ENCODE measurements around the gene GPRASP2. TPM values are rescaled to one million over a fixed set of nuclear protein-coding genes. Genes with fewer than 3 reads are reported as not detected.
"Not testable (repeated sequence)": the region's sequence is repeated elsewhere in the genome, so short reads cannot be mapped to it uniquely, and the experiment has no call there.

GPRASP2 gene
- total RNA-seq: 6.6 and 11.0 TPM in 2 replicates
- 9.7 TPM for polyA plus RNA-seq (2012)

DNA sequence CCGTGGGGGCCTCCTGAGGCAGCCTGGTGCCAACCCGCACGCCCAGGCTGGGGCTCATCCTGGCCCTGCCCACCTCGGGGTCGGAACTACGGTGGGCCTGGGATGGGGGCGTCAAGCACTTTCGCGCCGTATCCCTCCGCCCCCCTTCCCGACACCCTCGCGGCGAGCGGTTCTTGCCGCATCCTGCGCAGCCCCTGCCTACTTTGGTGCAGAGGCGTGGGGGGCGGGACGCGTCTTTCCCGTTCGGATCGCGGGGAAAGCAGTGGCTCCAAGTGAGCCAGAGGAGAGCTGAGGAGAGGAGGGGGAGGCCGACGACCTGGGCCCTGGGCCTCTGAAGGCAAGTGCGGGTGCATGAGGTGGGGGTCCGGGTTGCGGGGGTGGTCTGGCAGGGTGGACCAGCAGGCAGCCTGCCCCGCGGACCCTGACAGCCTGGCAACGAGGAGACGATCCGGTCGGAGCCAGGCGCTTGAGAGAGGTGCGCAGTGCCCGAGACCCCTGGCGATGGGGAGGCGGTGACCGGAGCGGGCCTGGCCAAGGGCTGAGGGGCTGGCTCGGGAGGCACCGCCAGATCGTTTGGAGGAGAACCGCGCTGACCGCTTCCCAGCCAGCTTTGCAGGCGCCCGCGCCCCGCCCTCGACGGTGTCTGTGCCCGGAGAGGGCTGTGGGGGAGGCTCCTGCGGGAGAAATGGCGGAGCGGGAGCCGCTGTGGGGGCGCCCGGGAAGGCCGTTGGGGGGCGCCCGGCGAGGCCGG lies at the start of gene GPRASP2:
GPRASP2 (plus strand) TSS at position 233 of the 751 bp plus-strand sequence. CDS start 2,422 bp downstream, outside the sequence.
- DNase-seq (ENCODE audit: low read depth): peak; percentile 27

DNA sequence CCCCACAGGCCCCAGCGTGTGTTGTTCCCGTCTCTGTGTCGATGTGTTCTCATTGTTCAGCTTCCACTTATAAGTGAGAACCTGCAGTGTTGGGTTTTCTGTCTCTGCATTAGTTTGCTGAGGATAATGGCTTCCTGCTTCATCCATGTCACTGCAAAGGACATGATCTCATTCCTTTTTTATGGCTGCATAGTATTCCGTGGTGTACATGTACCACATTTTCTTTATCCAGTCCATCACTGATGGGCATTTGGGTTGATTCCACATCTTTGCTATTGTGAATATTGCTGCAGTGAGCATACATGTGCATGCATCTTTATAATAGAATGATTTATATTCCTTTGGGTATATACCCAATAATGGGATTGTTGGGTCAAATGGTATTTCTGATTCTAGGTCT lies 48.4 kb upstream of the GPRASP2 start:
- not testable (repeated sequence) for DNase-seq (ENCODE audit: low read depth)

DNA sequence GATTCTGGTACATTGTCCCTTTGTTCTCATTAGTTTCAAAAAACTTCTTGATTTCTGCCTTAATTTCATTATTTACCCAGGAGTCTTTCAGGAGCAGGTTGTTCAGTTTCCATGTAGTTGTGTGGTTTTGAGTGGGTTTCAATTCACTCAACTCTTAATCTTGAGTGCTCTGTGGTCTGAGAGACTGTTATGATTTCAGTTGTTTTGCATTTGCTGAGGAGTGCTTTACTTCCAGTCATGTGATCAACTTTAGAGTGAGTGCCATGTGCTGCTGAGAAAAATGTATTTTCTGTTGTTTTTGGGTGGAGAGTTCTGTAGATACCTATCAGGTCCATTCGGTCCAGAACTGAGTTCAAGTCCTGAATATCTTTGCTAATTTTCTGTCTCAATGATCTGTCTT lies 45.2 kb upstream of the GPRASP2 start:
- not testable (repeated sequence) for DNase-seq (ENCODE audit: low read depth)

DNA sequence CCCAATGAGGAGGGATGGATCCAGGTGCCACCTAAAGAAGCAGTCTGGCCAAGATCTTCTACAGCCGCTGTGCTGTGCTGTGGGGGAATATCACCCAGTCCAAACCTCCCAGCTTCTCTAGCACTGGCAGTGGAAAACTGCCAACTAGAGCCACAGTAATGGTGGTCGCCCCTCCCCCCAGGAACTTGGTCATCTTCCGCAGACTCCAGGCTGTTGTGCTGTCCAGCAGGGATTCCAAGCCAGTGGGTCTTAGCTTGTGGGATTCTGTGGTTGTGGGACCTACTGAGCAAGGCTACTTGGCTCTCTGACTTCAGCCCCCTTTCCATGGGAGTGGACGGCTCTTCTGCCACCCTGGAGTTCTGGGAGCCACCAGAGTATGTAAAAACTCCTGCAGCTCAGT lies 42.7 kb upstream of the GPRASP2 start:
- DNase-seq (ENCODE audit: low read depth): no peak

DNA sequence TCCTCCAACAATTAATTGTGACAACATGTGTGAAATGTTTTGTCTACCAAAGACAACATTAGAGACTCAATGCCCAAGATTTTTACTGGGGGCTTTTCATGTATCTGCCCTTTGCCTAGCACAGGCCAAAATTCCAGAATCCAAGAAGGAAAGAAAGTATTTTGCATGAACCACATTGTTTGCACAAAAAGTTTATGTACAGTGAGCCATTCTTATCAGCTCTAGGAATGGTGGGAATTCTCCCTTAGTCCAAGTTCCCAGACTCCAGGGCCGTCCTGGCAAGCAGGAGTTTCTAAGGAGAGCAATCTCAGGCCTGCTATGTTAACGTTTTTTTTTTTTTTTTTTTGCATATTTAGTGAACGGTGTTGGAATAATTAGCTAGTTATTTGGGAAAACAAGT lies 39.4 kb upstream of the GPRASP2 start:
- DNase-seq (ENCODE audit: low read depth): no peak

DNA sequence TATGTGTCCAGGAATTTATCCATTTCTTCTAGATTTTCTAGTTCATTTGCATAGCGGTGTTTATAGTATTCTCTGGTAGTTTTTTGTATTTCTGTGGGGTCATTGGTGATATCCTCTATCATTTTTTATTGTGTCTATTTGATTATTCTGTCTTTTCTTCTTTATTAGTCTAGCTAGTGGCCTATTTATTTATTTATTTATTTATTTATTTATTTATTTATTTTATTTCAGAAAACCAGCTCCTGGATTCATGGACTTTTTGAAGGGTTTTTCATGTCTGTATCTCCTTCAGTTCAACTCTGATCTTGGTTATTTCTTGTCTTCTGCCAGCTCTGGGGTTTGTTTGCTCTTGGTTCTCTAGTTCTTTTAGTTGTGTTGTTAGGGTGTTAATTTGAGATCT lies 34.8 kb upstream of the GPRASP2 start:
- not testable (repeated sequence) for DNase-seq (ENCODE audit: low read depth)

DNA sequence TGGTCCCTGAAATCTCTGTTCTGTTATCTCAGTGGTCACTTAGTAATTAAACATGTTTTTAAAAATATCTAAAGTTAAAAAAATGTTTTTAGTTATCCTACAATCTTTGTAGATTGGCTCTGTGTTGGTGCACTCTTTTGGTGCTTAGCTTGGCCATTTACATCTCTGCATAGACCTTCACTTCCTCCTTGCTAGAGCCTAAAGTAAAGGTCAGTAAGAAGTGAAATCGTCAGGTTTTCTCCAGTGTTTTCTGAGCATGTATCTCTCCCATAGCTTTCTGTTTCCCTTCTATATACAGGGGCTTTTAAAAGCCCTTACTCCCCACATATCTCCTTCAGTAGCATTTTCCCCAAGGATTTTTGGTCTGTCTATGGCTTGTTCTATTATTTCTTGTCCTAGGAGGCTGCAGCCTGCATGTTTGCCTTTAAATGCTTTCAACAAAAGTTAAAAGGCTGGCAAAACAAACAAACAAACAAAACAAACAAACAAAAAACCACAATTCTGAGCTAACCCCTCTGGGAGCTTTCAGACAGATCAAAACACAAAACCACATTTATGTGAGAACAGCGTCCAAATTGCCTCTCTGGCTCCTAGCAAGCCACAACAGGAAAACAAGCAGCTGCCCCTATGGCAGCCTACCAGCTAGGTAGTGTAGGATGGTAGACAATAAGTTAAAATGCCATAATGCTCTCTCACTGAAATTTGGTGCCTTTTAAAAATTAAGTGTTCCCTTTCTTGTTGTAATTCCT lies 27.3 kb upstream of the GPRASP2 start:
- peak; percentile 49 for DNase-seq (ENCODE audit: low read depth)

DNA sequence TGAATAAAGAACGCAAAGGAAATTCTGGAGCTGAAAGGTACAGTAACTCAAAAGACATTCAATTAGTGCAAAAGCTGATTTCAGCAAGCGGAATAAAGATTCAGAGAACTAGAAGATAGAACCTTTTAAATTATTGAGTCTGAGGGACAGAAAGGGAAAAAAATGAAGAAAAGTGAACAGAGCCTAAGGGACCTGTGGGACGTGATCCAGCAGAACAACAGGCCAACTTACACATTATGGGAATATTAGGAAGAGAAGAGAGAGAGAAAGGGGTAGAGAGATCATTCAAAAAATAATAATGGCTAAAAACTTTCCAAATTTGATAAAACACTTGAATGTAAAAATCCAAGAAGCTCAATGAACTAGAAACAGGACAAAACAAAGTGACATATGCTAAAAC lies 17.5 kb upstream of the GPRASP2 start:
- no peak for DNase-seq (ENCODE audit: low read depth)

DNA sequence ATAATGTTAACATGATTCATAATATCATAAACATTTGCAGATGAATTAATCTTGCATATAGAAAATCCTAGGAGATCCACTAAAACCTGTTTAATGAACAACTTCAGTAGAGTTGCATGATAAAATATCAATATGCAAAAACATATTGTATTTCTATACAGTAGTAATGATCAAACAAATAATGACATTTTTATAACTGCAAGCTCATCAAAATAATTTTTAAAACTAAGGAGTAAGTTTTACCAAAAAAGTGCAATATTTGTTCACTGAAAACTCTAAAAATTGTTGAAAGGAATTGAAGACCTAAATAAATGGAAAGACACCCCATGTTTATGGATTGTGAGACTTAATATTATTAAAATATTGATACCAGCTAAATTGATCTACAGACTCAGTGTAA lies 15.9 kb upstream of the GPRASP2 start:
- no peak for DNase-seq (ENCODE audit: low read depth)

DNA sequence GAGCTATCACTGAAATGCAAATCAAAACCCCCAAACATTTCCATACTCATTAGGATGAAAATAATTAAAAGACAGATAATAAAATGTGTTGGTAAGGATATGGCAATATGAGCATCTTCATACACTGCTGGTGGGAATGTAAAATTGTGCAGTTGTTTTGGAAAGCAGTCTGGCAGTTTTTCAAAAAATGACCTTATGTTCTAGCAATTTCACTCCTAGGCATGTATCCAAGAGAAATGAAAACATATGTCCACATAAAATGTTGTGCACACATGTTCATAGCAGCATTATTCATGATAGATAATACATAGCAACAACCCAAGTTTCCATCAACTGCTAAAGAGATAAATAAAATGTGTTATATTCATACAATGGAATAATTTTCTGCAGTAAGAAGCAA lies 14.8 kb upstream of the GPRASP2 start:
- peak; percentile 4 for DNase-seq (ENCODE audit: low read depth)

DNA sequence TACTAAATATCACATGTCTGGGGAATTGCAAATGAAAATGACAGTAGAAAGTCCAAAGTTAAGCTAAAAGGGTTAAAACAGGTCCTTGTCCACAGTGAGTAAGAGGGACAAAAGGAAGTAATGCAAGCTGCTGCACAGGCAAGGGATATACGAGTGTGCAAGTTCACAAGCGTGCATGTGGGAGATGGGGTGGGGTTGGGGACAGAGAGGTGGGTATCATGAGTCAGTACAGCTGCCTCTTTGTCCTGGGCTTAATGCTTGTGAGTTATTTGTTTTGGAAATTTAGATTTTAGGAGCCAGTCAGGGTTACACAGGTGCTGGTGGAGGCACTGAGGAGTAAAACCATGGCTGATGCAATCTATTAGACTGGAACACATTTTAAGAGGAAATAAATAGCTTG lies 3.3 kb upstream of the GPRASP2 start:
- no peak for DNase-seq (ENCODE audit: low read depth)

DNA sequence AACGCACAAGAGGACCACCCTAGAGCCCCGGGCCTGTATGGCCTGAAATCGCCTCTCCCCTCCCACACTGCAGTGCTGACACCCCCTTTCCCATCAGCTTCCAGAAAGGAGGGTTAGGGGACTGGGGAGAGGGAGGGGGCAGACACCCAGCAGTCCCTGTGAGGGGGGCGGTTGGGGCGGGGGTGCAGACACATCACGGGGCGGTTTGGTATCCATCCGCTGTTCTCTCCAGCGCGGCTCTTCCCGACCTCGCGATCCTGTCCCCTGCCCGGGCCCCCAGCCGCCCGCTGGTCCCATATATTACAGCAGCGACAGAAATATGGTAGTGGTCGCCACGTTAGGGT lies 404 bp upstream of the GPRASP2 start:
- no peak for DNase-seq (ENCODE audit: low read depth)

DNA sequence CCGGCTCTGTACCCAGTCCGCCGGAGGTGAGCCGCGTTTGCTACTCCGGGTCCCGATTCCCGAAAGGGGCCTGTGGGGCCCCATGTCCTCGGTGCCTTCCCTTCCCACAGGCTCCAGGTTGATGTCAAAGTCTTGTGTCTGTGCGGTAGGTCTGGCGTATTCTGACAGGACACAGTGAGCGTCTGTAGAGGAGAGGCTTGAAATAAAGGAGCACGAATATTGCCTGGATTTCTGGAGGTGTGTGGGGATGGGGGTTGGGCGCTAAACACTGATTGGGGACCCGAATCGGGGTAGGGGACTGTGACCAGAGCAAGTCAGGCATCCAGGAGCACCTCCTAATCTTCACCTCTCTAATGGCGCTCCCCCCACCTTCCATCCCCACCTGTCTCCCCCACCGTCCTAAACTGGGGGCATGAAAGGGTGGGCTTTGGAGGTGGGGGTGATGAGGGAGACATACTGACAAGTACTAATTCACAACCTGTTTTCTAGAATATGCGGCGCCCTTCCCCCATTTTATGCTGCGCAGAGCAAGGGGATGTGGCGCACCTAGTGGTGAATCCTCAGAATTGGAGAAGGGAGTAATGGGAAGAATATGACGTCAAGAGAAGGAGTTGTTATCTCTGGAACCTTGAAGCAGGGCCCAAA lies 855 bp downstream of the GPRASP2 start:
- DNase-seq (ENCODE audit: low read depth): peak; percentile 47

DNA sequence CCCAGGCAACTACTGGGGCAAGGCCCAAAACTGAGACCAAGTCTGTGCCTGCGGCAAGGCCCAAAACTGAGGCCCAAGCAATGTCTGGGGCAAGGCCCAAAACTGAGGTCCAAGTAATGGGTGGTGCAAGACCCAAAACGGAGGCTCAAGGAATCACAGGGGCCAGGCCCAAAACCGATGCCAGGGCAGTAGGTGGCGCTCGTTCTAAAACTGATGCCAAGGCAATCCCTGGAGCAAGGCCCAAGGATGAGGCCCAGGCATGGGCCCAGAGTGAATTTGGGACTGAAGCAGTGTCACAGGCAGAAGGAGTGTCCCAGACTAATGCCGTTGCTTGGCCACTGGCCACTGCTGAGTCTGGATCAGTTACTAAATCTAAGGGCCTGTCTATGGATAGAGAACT lies 2.7 kb downstream of the GPRASP2 start:
- DNase-seq (ENCODE audit: low read depth): no peak

DNA sequence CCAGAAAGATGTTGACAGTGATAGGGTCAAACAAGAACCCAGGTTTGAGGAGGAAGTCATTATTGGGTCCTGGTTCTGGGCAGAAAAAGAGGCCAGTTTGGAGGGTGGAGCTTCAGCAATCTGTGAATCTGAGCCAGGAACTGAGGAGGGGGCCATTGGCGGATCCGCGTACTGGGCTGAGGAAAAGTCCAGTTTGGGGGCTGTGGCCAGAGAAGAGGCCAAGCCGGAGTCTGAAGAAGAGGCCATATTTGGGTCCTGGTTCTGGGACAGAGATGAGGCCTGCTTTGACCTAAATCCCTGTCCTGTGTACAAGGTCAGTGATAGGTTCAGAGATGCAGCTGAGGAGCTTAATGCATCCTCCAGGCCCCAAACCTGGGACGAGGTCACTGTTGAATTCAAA lies 3.7 kb downstream of the GPRASP2 start:
- DNase-seq (ENCODE audit: low read depth): no peak

DNA sequence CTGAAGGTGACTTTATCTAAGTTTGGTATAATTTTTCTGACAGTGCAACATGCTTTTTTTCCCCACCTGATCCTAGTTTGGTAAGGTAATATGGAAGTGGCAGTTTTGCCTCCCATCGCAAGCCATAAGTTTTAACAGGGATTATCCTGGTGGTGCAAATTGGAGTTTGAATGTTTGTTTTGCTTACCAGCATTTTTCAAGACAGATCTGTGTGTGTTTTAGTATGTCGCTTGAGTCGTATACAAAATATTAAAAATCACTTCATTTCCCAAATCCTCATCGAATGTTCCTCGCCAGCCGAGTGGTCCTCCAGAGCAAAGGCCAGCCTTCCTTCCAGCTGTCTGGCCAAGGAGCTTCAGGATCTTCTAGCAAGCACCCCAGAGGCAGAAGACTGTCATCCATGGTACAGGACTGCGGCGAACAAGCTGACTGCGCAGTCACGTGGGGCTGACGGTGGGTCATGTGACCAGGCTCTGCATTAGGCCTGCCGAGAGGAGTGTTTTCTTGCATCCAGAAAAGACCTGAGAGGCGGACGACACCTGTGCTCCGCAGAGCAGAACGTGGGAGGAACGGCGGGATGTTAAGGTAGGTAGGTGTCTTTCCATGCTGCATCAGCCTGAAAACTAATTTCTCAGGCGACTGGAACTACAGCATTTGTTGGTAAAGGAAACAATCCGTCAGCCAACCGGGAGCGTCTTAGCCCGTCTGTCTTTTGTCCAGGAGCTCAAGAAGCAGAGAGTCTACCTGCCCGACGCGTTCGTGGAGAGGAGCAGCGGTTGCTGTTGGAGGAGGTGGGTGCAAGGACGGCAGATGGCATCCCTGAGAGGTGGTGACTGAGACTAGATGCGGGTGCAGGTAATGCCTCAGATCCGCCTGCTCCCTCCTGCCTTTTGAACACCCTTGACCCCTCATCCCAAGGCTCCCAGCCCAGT lies 8.3 kb downstream of the GPRASP2 start, which contains the start of gene GPRASP3:
GPRASP3 (plus strand) TSS at position 507 of the 932 bp plus-strand sequence. CDS start 28,253 bp downstream, outside the sequence.
- peak; percentile 66 for DNase-seq (ENCODE audit: low read depth)

DNA sequence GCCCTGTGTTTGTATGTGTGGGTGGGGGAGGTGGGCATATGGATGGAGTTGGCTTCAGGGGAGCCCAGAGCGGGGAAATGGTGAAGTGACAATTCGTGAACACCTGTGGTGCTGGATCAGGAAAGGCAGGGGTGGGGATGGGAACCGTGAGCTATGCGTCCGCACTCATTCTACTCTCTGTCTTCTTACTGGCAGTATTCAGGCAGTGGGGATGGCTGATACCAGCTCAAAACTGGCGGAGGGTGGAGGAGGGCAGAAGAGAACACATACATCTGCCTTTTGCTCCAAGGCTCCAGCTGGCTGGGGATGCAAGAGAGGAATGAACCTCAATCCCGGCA lies 8.9 kb downstream of the GPRASP2 start:
- not testable (repeated sequence) for DNase-seq (ENCODE audit: low read depth)

DNA sequence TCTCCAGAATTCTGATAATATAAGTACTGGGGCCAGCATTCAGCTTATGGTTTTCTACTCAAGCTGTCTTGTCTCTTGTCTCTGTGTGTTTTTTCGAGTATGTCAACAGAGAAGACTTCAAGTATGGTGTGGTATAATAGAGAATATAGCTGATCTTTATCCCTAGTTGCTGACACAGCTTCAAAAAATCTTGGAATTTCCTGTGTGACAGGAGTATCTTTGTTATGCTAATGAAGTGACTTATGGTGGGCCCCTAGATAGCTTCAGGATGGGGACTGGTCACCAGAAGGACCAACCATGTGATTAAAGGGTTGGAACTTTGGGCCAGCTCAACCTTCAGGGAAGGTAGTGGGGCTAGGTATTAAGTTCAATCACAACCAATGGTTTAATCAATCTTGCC lies 11.2 kb downstream of the GPRASP2 start:
- DNase-seq (ENCODE audit: low read depth): no peak

DNA sequence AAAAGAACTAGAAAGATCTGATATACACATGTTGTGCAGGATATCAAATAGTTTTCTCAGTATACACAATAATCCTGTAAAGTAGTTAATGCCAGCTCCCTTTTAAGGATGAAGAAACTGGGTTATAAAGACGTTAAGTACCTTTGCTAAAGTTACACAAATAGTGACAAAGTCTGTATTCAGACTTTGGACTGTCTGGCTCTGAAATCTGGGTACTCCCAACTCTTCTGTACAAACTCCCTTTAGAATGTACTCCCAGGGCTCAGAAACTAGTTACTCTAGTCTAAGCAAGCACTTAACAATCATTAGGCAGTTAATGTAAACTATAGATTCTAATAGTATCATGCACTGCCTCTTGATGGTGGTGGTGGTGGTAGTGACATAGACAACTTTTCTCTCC lies 15.5 kb downstream of the GPRASP2 start:
- DNase-seq (ENCODE audit: low read depth): no peak

DNA sequence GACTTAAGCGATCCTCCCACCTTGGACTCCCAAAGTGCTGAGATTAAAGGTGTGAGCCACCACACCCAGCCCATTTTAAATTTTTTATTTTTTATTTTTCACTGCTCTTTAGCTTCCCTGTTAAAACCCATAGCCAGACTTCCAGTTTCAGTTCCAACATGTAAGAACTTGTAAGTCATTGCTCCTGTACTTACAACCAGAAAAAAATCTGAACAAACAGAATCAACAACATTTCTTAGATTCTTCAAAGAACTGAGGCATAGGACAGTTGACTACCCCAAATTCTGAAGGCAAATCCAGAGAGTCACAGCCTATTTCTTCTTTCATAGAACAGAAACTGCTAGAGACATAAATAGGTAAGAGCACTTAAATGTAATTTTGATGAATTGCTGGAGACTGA lies 16.4 kb downstream of the GPRASP2 start:
- DNase-seq (ENCODE audit: low read depth): no peak

DNA sequence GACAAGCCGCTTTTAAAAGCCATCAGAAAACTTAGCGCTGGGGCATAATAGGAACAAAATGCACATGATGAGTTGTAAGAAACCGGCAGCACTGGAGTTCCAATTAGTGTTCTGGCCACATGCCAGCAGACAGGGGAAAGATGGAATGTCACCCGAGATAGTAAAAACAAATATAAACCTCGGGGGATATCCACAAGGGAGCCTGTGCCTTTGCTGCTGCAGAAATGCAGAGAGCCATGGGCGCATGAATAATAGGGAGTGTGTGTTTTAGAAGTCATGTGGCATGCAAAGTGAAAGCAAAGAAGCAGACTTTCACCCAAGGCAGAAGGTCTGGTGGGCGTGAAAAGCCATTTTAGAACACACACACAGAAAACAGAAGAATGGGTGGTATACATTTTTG lies 27.4 kb downstream of the GPRASP2 start:
- no peak for DNase-seq (ENCODE audit: low read depth)

Measured in myocyte (in vitro differentiated cells).